Amniotic epithelial cell (primary cell): Measurements from ENCODE around the gene HAS3.

Source experiments
- DNase-seq: peaks from one replicate; pipeline ENCODE4 v3.0.0-alpha.2; 2010; ENCODE audit warnings: low read depth

The HAS3 gene

GRCh38 chr16:69089091-69089910 is 16.2 kb upstream of the HAS3 start:
- peak; percentile 50 for DNase-seq

- no peak for DNase-seq
Measured at GRCh38 chr16:69093974-69094373, 11.5 kb upstream of the HAS3 start.

- DNase-seq = no peak
Measured at GRCh38 chr16:69094501-69094900, 11.0 kb upstream of the HAS3 start.

- DNase-seq = no peak
Measured at GRCh38 chr16:69095193-69095592, 10.3 kb upstream of the HAS3 start.

- no peak for DNase-seq
Measured at GRCh38 chr16:69100071-69100691, 5.3 kb upstream of the HAS3 start.

GRCh38 chr16:69106491-69107315 is 1.2 kb downstream of the HAS3 start:
- no peak for DNase-seq

GRCh38 chr16:69107316-69107962 is 2.0 kb downstream of the HAS3 start:
- DNase-seq = no peak

- no peak for DNase-seq
Measured at GRCh38 chr16:69108064-69108904, 2.8 kb downstream of the HAS3 start.

GRCh38 chr16:69108905-69109252 is 3.4 kb downstream of the HAS3 start:
- no peak for DNase-seq

GRCh38 chr16:69109486-69110270 is 4.2 kb downstream of the HAS3 start:
- no peak for DNase-seq

- DNase-seq = no peak
Measured at GRCh38 chr16:69110406-69110805, 5.0 kb downstream of the HAS3 start.

- no peak for DNase-seq
Measured at GRCh38 chr16:69111216-69111875, 5.9 kb downstream of the HAS3 start.

- DNase-seq = no peak
Measured at GRCh38 chr16:69111876-69112230, 6.4 kb downstream of the HAS3 start.

GRCh38 chr16:69112285-69113129 is 7.1 kb downstream of the HAS3 start:
- peak; percentile 33 for DNase-seq

GRCh38 chr16:69113216-69113615 is 7.8 kb downstream of the HAS3 start:
- no peak for DNase-seq

GRCh38 chr16:69114346-69114975 is 9.0 kb downstream of the HAS3 start:
- no peak for DNase-seq

GRCh38 chr16:69114976-69115355 is 9.5 kb downstream of the HAS3 start:
- DNase-seq = no peak

GRCh38 chr16:69115361-69115760 is 9.9 kb downstream of the HAS3 start:
- no peak for DNase-seq

- DNase-seq = no peak
Measured at GRCh38 chr16:69115837-69116236, 10.4 kb downstream of the HAS3 start.
